Hepatic stellate cell (primary cell): ENCODE data around the gene MROH2A.
"Not testable (repeated sequence)": the region's sequence is repeated elsewhere in the genome, so short reads cannot be mapped to it uniquely, and the experiment has no call there.

Experiments used
- DNase-seq: peaks from one replicate; pipeline ENCODE4 v3.0.0; 2011; ENCODE audit warnings: low spot score

The MROH2A gene

GRCh38 chr2:233856184-233856583 is 78.1 kb downstream of the MROH2A start:
- no peak for DNase-seq

GRCh38 chr2:233857511-233858141 is 79.5 kb downstream of the MROH2A start:
- DNase-seq, result peak; percentile 49

GRCh38 chr2:233858331-233858730 is 80.2 kb downstream of the MROH2A start:
- no peak for DNase-seq

DNA sequence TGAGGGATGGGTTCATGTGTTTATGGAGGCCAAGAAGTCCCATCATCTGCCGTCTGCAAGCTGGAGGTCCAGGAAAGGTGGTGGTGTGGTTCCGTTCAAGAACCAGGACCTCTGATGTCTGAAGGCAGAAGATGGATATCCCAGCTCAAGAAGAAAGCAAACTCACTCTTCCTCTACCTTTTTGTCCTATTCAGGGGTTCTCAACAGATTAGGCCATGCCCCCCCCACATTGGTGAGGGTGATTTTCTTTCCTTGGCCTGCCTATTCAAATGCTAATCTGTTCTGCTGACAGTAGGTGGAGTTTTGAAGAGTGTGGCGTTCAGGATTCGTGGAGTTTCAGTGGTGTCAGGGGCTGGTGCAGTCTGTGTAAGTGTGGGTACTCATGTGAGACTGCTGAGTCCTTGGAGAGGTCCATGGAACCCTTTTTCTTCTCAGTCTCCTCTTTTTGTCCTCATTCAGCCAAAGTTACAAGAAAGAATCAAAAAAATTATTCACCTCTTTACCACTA is 84.2 kb downstream of the MROH2A start:
- DNase-seq, result no peak

DNA sequence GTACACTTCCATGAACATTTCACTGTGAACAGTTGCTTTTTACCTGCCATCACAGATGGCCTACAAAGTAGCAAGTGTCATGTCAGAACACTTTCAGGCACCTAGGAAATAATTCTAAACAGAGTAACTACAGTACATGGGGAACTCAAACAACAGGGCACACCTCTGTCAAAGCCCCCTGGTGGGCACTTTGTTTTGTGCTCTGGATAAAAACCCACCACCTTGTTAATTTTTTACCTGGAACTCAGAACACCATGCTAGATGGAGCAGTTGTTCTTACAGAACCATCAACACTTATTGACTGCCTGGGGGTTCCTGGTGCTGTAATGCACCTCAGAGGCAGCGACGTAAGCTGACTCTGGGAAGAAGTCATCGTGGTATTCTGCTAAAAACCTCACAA is 87.7 kb downstream of the MROH2A start:
- no peak for DNase-seq

DNA sequence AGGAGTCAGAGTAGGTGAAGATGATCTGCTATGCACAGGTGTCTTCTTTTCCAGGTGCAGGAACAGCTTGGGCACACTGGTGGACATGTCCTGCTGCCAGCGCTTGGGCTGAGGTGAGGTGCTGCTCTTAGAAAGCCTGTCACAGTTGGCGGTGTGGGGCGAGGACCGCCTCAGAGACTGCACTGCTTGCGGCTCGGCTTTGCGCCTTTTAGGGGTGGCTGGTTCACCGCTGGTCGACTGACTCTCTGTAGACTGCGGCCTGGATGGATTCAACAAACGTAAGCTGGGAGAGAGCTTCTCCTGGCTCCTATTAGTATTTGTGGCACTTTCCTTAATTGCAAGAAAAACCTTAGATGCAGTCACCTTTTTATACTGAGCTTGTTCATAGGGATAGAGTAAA is 88.3 kb downstream of the MROH2A start:
- DNase-seq, result no peak

- DNase-seq, result peak; percentile 65
These were observed 89.9 kb downstream of the MROH2A start, which contains the start of gene MSL3B for GRCh38 chr2:233867993-233868532. TSS of gene MSL3B (minus strand) at chr2:233868386.

GRCh38 chr2:233871432-233871831 is 93.3 kb downstream of the MROH2A start:
- no peak for DNase-seq

GRCh38 chr2:233872125-233872524 is 94.0 kb downstream of the MROH2A start:
- DNase-seq, result not testable (repeated sequence)

GRCh38 chr2:233882353-233882752 is 104.2 kb downstream of the MROH2A start:
- no peak for DNase-seq
